Endothelial cell of umbilical vein (primary cell): Measurements from ENCODE around the gene KPRP.

Source experiments
- CTCF ChIP-seq, 2 donors: IDR thresholded peaks; 1 replicate in 1 of 2; 2 replicates in 1 of 2; pipeline ENCODE4 v1.5.1; 2011; ENCODE audit warnings: low read length in 2 of 2, mild to moderate bottlenecking in 2 of 2, moderate library complexity in 2 of 2, control low read depth in 1 of 2, inconsistent platforms in 1 of 2, low read depth in 1 of 2; ENCODE audit not compliant: insufficient read depth in 1 of 2; ENCODE audit errors: extremely low read depth in 1 of 2
- POLR2A ChIP-seq: IDR thresholded peaks from 2 replicates; pipeline ENCODE4 v1.6.1; 2012; ENCODE audit warnings: low read depth, mild to moderate bottlenecking, control low read depth, low read length

GRCh38 chr1:152774875-152775274 is 17.1 kb downstream of the KPRP start, which contains the start of gene LCE1F:
- TF ChIP-seq POLR2A (no peak), CTCF (IDR thresholded peaks at IDR 0.05; ENCODE audit: extremely low read depth in 1 of 2, insufficient read depth in 1 of 2, low read depth in 1 of 2, low read length in 2 of 2) (no peak)
